AG04450 (cell line): Measurements from ENCODE around the gene CASP12. TPM values are rescaled to one million over a fixed set of nuclear protein-coding genes. Genes with fewer than 3 reads are reported as not detected.
A peak's percentile ranks its signal among the peaks of the same experiment; 100 is the strongest.

Experiments used
- CTCF ChIA-PET: fragments of 300-600, 350-600 bp; formaldehyde crosslinking; extraction: SDS; loops from one replicate; lab custom pipeline; 2022; ENCODE audit warnings: antibody characterized with exemption, inconsistent platforms; lab: Charles Lee
- POLR2A ChIA-PET: fragments of 350-600 bp; formaldehyde crosslinking; extraction: SDS; loops from one replicate; lab custom pipeline; 2021; ENCODE audit warnings: antibody characterized with exemption, inconsistent platforms; lab: Yijun Ruan, JAX
- DNase-seq: peaks from one replicate; pipeline ENCODE4 v3.0.0-alpha.2; 2011; ENCODE audit warnings: low read depth, low spot score
- H3K27ac ChIP-seq: one replicate; pipeline ENCODE4 v1.5.1; 2012; ENCODE audit warnings: low read depth, low read length, control low read depth
- H3K27me3 ChIP-seq: one replicate; pipeline ENCODE4 v1.6.0; 2012; ENCODE audit warnings: low read length; ENCODE audit not compliant: control insufficient read depth, insufficient read depth
- H3K4me3 ChIP-seq: 2 replicates; pipeline ENCODE4 v1.5.1; 2011; ENCODE audit warnings: mild to moderate bottlenecking, low read depth, low read length, control low read depth
- H3K9me3 ChIP-seq: 2 replicates; pipeline ENCODE4 v1.5.1; 2012; ENCODE audit warnings: low read length; ENCODE audit not compliant: control insufficient read depth, insufficient read depth
- polyA plus RNA-seq: library from polyadenylated mRNA; depleted of rRNA; stranded (reverse); fragments of >200 nt; gene quantifications from 2 replicates; pipeline ENCODE4 v1.2.3, GENCODE V29; 2011
- TF ChIP-seq, protein P1 (sequence below): IDR thresholded peaks from 2 replicates; pipeline ENCODE4 v1.5.1; 2011; ENCODE audit warnings: low read depth, low read length, control low read depth, inconsistent platforms

The CASP12 gene
- polyA plus RNA-seq, 1 experiment, result 0.38 TPM

- Histone ChIP-seq H3K4me3 (peak overlapping the region; percentile 53), H3K27me3 (no peaks in the 10 kb centered on the region), H3K27ac (peak overlapping the region; percentile 42), H3K9me3 (no peaks in the 10 kb centered on the region)
- ChIA-PET CTCF (no interaction called here), POLR2A (no interaction called here)
- DNase-seq, result no peak
- TF ChIP-seq, protein P1, sequence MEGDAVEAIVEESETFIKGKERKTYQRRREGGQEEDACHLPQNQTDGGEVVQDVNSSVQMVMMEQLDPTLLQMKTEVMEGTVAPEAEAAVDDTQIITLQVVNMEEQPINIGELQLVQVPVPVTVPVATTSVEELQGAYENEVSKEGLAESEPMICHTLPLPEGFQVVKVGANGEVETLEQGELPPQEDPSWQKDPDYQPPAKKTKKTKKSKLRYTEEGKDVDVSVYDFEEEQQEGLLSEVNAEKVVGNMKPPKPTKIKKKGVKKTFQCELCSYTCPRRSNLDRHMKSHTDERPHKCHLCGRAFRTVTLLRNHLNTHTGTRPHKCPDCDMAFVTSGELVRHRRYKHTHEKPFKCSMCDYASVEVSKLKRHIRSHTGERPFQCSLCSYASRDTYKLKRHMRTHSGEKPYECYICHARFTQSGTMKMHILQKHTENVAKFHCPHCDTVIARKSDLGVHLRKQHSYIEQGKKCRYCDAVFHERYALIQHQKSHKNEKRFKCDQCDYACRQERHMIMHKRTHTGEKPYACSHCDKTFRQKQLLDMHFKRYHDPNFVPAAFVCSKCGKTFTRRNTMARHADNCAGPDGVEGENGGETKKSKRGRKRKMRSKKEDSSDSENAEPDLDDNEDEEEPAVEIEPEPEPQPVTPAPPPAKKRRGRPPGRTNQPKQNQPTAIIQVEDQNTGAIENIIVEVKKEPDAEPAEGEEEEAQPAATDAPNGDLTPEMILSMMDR, result no peak
These were observed 19.2 kb upstream of the CASP12 start for GRCh38 chr11:104917271-104918112.

DNA sequence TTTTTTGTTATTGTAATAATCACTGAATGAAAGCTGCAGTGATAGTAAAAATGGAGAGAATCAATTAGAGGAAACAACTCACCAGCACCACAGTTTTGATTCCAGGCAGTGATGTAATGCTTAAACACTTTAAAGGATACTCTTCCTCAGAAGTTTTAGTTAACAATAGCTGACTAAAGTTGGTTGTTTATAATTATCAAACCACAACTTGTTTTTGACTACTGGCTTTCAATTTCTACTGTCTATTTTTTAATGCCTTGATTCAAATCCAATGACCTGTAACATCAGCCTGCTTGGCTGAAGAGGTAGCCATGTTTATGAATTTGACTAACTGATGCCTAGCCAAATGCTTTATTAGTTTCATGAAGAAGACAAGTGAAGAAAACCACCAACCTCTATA is 18.2 kb upstream of the CASP12 start:
- Histone ChIP-seq H3K27me3 (no peaks in the 10 kb centered on the region), H3K27ac (no peak overlapping the region), H3K4me3 (no peak overlapping the region), H3K9me3 (no peaks in the 10 kb centered on the region)
- CTCF ChIA-PET, result no interaction called here
- POLR2A ChIA-PET, result no interaction called here
- DNase-seq, result no peak
- TF ChIP-seq, protein P1, result no peak

- CTCF ChIA-PET, result no interaction called here
- no peak overlapping the region for H3K4me3 ChIP-seq
- DNase-seq, result no peak
- no peaks in the 10 kb centered on the region for H3K9me3 ChIP-seq
- H3K27ac ChIP-seq, result no peak overlapping the region
- no peaks in the 10 kb centered on the region for H3K27me3 ChIP-seq
- TF ChIP-seq, protein P1, result no peak
- POLR2A ChIA-PET, result no interaction called here
These were observed 13.8 kb upstream of the CASP12 start for GRCh38 chr11:104912102-104912501.

DNA sequence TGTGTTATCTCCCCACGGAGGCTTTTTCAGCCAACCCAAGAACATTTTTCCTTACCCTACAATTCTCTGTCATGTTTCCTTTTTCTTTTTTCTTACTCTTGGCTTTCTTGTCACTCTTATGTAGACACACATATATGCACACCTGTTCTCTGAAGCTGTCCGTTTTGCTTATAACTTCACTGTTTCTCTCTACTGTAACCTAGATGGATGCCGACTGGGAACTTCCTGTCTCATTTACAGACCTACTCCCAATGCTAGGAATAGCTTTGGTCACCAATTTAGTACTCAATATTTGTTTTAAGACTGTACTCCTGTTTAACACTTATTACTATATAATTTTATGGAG is 9.9 kb upstream of the CASP12 start:
- Histone ChIP-seq H3K27ac (peak overlapping the region; percentile 86), H3K27me3 (no peaks in the 10 kb centered on the region), H3K4me3 (no peak overlapping the region), H3K9me3 (no peaks in the 10 kb centered on the region)
- ChIA-PET POLR2A (no interaction called here), CTCF (no interaction called here)
- TF ChIP-seq, protein P1, result no peak
- DNase-seq, result no peak

DNA sequence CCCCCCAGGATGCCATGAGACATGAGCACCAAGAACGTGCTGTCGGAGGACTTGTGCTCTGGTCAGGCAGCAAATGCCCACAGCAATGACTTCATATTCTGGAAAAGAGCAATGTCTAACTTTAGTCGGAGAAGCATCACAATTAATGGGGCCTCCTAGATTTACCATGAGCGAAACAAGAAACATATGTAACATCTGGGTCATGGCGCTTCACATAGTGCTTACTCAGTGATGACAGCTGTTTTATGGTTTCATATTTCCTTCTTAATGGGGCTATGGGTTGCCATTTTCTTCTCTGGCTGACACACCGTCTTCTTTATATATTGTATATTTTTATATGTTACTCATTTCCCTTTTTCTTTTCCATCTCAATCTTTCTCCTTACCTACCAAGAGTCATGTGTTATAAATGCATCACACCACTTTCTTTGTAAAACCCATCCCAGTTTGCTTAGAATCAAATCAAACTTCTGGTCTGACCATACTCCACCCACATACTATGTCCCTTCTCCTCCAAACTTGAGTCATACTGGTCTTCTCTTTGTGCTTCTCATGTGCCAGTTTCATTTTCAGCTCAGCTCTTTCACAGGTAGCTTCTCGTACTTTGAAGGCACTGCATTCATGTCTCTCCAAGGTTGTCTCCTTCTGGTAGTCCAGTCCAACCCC is 9.4 kb upstream of the CASP12 start:
- ChIA-PET CTCF (interaction anchor here (1.1 kb wide), 1 partner anchor 12 kb away, joined by 5 read pairs; no protein-coding TSS in a partner anchor), POLR2A (interaction anchor here (1.0 kb wide), 1 partner anchor 274 kb away, joined by 3 read pairs; no protein-coding TSS in a partner anchor)
- Histone ChIP-seq H3K4me3 (no peak overlapping the region), H3K27ac (peak overlapping the region; percentile 86), H3K9me3 (no peaks in the 10 kb centered on the region), H3K27me3 (no peaks in the 10 kb centered on the region)
- TF ChIP-seq, protein P1, result no peak
- DNase-seq, result peak; percentile 79
